ENCODE measurements around the gene HOXB4.

DNA sequence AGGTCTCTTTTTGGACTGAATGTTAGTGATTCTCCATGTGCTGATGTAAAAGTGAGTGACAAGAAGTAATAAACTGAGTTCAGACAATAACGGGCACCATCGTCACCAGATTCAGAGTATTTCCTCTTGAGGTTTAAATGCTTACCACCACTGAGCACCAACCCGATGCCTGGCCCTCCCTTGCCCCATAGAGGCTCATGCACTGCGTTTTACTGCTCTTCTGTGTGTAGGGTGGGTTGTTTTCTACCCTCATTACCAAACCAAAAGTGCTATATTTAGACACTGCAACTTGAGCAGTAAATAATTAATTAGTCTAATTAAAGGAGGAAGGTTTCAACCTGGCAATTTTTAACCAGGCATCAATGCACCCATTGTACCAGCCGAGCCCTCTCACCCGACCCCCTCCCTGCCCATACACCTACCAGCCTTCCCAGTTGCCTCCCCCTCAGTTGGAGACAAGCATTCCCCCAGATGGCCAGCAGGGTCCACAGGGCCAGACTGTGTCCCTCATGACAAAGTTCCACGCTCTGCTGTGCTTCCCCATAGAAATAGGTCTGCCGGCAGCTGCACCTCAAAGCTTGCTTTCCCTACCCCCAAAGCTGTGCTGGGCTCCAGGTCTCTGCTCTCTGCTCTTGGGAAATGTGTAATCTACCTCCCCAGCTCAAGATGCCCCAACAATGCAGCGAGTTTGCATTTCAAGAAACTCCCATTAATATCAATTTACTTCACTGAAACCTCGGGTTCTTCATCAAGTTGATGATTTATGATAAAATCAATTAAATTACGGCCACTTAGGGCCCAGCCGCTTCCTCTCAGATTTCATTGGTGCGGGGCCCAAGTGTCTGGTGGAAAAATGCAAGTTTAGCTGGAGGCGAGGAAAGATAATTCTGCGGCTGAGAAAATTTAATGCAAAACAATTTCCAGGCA, 16.0 kb downstream of the HOXB4 start:
- no peak for TF ChIP-seq POLR2A (IDR thresholded peaks at IDR 0.05)
- peak in 2 of 6 experiments; percentile 8 to 15 for TF ChIP-seq CTCF (IDR thresholded peaks at IDR 0.05)

Measured in Peyer's patch (tissue), 4 donors.